ENCODE measurements around the gene KCNC1.

Gene KCNC1

GRCh38 chr11:17746096-17746495 is 11.5 kb downstream of the KCNC1 start:
- Histone ChIP-seq H3K27me3 (replicated peaks) (no peaks in the 10 kb centered on the region), H3K4me3 (ENCODE audit: low read depth, low read length) (no peak overlapping the region), H3K27ac (no peak overlapping the region), H3K36me3 (replicated peaks) (no peaks in the 10 kb centered on the region)
- no peak for DNase-seq
- in situ Hi-C loops (cut with HindIII; ENCODE audit: low pct_ligation_motif_present, low sequenced_read_pairs) = loop anchor here (25.0 kb wide), 1 partner anchor 241 kb away; no protein-coding TSS in a partner anchor
- TF ChIP-seq, protein P1, sequence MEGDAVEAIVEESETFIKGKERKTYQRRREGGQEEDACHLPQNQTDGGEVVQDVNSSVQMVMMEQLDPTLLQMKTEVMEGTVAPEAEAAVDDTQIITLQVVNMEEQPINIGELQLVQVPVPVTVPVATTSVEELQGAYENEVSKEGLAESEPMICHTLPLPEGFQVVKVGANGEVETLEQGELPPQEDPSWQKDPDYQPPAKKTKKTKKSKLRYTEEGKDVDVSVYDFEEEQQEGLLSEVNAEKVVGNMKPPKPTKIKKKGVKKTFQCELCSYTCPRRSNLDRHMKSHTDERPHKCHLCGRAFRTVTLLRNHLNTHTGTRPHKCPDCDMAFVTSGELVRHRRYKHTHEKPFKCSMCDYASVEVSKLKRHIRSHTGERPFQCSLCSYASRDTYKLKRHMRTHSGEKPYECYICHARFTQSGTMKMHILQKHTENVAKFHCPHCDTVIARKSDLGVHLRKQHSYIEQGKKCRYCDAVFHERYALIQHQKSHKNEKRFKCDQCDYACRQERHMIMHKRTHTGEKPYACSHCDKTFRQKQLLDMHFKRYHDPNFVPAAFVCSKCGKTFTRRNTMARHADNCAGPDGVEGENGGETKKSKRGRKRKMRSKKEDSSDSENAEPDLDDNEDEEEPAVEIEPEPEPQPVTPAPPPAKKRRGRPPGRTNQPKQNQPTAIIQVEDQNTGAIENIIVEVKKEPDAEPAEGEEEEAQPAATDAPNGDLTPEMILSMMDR (IDR thresholded peaks at IDR 0.05; ENCODE audit: low read depth, low read length, missing control alignments) = no peak

DNA sequence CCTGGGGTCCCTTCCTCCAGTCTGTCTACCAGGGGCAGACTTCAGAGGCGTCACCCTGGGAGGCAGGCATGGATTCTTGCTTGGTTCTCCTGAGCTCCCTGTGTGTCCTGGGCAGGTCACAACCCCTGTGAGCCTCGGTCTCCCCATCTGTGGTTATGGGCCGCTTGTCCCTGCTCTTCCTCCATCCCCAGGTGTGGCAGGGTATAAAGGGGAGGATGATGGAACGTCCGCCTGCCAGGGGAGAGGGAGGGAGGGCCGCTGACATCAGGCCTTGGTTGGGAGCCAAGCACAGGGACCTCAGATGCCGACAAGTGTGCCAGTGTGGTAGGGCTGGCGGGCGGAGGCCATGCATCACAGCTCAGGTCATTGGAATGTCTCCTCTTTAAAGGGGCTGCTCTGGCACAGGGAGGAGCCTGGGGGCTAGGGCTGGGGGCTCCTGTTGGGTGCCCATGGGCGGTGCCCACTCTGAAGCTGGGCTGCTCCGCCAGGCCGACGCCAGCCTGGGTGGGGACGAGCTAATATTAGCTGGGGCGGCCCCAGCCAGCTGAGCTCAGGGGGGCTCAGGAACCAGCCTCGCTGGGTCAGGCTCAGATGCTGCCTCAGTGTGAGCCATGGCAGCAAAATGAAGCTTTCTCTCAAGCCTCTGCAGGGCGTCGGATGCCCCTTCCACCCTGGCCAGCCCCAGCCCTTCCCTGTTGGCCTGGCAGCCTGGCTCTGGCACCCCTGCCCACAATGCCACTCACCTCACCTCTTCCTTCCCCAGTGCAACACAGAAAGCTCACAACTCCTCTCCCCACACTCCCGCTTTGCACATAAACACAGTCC is 12.8 kb downstream of the KCNC1 start:
- Histone ChIP-seq H3K27me3 (replicated peaks) (no peaks in the 10 kb centered on the region), H3K4me3 (ENCODE audit: low read depth, low read length) (no peak overlapping the region), H3K27ac (no peak overlapping the region), H3K36me3 (replicated peaks) (no peaks in the 10 kb centered on the region)
- in situ Hi-C loops (cut with HindIII; ENCODE audit: low pct_ligation_motif_present, low sequenced_read_pairs) = loop anchor here (25.0 kb wide), 1 partner anchor 240 kb away; no protein-coding TSS in a partner anchor
- TF ChIP-seq, protein P1 (IDR thresholded peaks at IDR 0.05; ENCODE audit: low read depth, low read length, missing control alignments) = no peak
- DNase-seq = no peak

DNA sequence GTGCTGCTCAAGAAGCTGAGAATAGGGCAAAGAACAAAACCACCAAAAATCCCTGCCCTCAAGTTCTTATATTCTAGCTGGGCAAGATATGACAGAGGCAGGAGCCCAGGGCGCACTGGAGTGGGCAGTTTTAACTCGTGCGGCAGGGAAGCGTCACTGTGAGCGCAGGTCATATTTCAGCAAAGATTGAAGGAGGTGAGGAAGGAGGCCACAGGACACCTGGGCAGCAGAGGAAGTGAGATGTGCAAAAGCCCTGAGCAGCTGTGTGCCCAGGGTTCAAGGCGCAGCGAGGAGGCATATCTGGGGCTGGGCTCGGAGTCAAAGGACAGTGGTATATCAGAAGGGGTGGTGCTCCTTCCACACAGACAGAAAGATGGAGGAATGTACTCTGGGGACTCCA is 13.5 kb downstream of the KCNC1 start:
- H3K36me3 ChIP-seq (replicated peaks) = no peaks in the 10 kb centered on the region
- H3K27ac ChIP-seq = no peak overlapping the region
- TF ChIP-seq, protein P1 (IDR thresholded peaks at IDR 0.05; ENCODE audit: low read depth, low read length, missing control alignments) = no peak
- no peaks in the 10 kb centered on the region for H3K27me3 ChIP-seq (replicated peaks)
- H3K4me3 ChIP-seq (ENCODE audit: low read depth, low read length) = no peak overlapping the region
- in situ Hi-C loops (cut with HindIII; ENCODE audit: low pct_ligation_motif_present, low sequenced_read_pairs) = loop anchor here (25.0 kb wide), 1 partner anchor 239 kb away; no protein-coding TSS in a partner anchor
- no peak for DNase-seq

DNA sequence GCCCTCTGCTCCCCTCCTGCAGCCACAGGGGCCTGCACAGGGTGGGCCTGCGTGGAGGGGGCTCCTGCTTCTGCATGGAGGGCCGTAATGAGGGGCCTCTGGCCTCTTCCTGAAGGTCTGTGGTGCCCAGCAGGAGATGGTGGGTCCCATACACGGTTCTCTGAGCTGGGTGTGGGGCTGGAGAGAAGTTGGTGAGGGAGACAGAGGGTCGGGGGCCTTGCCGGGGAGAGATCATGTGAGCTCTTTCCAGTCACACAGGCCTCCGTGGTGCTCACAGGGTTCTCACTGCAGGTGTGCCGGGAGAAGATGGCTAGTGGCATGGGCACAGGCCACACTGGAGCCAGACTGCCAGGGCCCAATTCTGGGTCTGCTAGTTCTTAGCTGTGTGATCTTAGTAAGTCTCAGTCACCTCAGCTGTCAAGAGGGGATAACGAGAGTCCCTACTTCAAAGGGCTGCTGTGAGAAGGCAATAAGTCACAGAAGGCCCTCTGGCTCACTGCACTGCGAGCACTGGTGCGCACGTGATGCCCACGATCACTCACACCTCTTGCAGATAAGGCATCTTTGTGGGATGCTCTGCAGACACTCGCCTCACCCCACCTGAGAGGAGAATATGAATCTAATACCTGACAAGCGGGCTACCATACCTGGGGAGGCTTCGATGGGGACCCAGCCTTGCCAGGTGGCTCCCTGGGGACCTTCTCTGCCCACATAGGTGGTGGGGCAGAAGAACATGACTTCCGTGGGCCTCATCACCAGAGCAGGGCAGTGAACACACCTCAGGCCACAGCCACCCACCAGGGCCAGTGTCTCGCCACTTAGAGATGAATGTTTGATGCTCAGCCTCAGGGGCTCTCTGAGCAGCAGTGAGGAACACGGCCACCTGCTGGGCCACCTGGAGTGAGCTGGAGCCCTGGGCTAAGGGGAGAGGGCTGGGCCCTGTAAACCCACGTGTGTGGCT is 14.5 kb downstream of the KCNC1 start:
- Histone ChIP-seq H3K4me3 (ENCODE audit: low read depth, low read length) (no peak overlapping the region), H3K36me3 (replicated peaks) (no peaks in the 10 kb centered on the region), H3K27me3 (replicated peaks) (no peaks in the 10 kb centered on the region), H3K27ac (no peak overlapping the region)
- TF ChIP-seq, protein P1 (IDR thresholded peaks at IDR 0.05; ENCODE audit: low read depth, low read length, missing control alignments) = no peak
- in situ Hi-C loops (cut with HindIII; ENCODE audit: low pct_ligation_motif_present, low sequenced_read_pairs) = loop anchor here (25.0 kb wide), 1 partner anchor 238 kb away; no protein-coding TSS in a partner anchor
- DNase-seq = no peak

- H3K36me3 ChIP-seq (replicated peaks) = no peaks in the 10 kb centered on the region
- TF ChIP-seq, protein P1 (IDR thresholded peaks at IDR 0.05; ENCODE audit: low read depth, low read length, missing control alignments) = no peak
- DNase-seq = no peak
- H3K27me3 ChIP-seq (replicated peaks) = no peaks in the 10 kb centered on the region
- H3K4me3 ChIP-seq (ENCODE audit: low read depth, low read length) = no peak overlapping the region
- H3K27ac ChIP-seq = no peak overlapping the region
- in situ Hi-C loops (cut with HindIII; ENCODE audit: low pct_ligation_motif_present, low sequenced_read_pairs) = no loop called here
These were observed 15.6 kb downstream of the KCNC1 start for GRCh38 chr11:17750013-17750800.
